HepG2 (cell line): ENCODE data around the gene HOXD8. TPM values are rescaled to one million over a fixed set of nuclear protein-coding genes. Genes with fewer than 3 reads are reported as not detected.

Experiments used
- CENPT ChIP-seq: sonication (generic); formaldehyde crosslinking; IDR thresholded peaks from 2 replicates; pipeline ENCODE4 v1.8.0; 2022; ENCODE audit warnings: low read depth, mild to moderate bottlenecking, moderate library complexity, missing genetic modification reagents
- DMTF1 ChIP-seq: sonication (generic); formaldehyde crosslinking; IDR thresholded peaks from 2 replicates; pipeline ENCODE4 v1.4.0; 2020; ENCODE audit warnings: mild to moderate bottlenecking, missing genetic modification reagents
- DZIP1 ChIP-seq: sonication (generic); formaldehyde crosslinking; IDR thresholded peaks from 2 replicates; pipeline ENCODE4 v1.5.0; 2020; ENCODE audit warnings: mild to moderate bottlenecking, missing genetic modification reagents
- GABPB1 ChIP-seq: IDR thresholded peaks from 2 replicates; pipeline ENCODE4 v1.6.1; 2016; ENCODE audit warnings: mild to moderate bottlenecking, missing genetic modification reagents, moderate library complexity, missing compliant biosample characterization
- GLMP ChIP-seq: sonication (generic); formaldehyde crosslinking; IDR thresholded peaks from 2 replicates; pipeline ENCODE4 v1.9.0; 2021; ENCODE audit warnings: missing genetic modification reagents, mild to moderate bottlenecking, borderline replicate concordance
- HOXA9 ChIP-seq: sonication (generic); formaldehyde crosslinking; IDR thresholded peaks from 2 replicates; pipeline ENCODE4 v1.8.1; 2022; ENCODE audit warnings: missing genetic modification reagents, mild to moderate bottlenecking, moderate library complexity, borderline replicate concordance
- IRF1 ChIP-seq: sonication (generic); formaldehyde crosslinking; IDR thresholded peaks from 2 replicates; pipeline ENCODE4 v1.4.0; 2020; ENCODE audit warnings: low read depth, mild to moderate bottlenecking, missing genetic modification reagents
- TBX2 ChIP-seq: sonication (generic); formaldehyde crosslinking; IDR thresholded peaks from 2 replicates; pipeline ENCODE4 v1.5.0; 2020; ENCODE audit warnings: missing genetic modification reagents, mild to moderate bottlenecking, borderline replicate concordance
- THAP9 ChIP-seq: sonication (generic); formaldehyde crosslinking; IDR thresholded peaks from 2 replicates; pipeline ENCODE4; 2020; ENCODE audit warnings: missing genetic modification reagents, mild to moderate bottlenecking, borderline replicate concordance
- ZBTB25 ChIP-seq: IDR thresholded peaks from 2 replicates; pipeline ENCODE4 v1.6.1; 2018; ENCODE audit warnings: missing genetic modification reagents
- ZNF550 ChIP-seq: sonication (generic); formaldehyde crosslinking; IDR thresholded peaks from 2 replicates; pipeline ENCODE4 v1.4.0; 2020; ENCODE audit warnings: mild to moderate bottlenecking, missing genetic modification reagents, borderline replicate concordance
- ZNF557 ChIP-seq: sonication (generic); formaldehyde crosslinking; IDR thresholded peaks from 2 replicates; pipeline ENCODE4 v1.4.0; 2020; ENCODE audit warnings: missing genetic modification reagents
- ZNF674 ChIP-seq: sonication (generic); formaldehyde crosslinking; IDR thresholded peaks from 2 replicates; pipeline ENCODE4 v1.5.0; 2020; ENCODE audit warnings: low read depth, mild to moderate bottlenecking, missing genetic modification reagents
- polyA plus RNA-seq, 8 experiments: library from polyadenylated mRNA; depleted of rRNA in 3 of 8; stranded (reverse) in 7 of 8; unstranded in 1 of 8; fragments of >200 nt; fragmentation: Illumina TruSeq in 4 of 8; extraction: Trizol in 4 of 8; gene quantifications; 2 replicates each; pipeline versions ENCODE4 v1.2.1 to v1.2.3, GENCODE V29; 2011 to 2016; ENCODE audit warnings: low read depth in 4 of 8, missing spikeins in 1 of 8, mixed read lengths in 1 of 8; ENCODE audit not compliant: insufficient read depth in 1 of 8
- total RNA-seq, 5 experiments: library from RNA; depleted of rRNA; stranded (reverse); fragments of >200 nt; fragmentation: Illumina TruSeq; extraction: Trizol; gene quantifications; 2 replicates each; pipeline ENCODE4 v1.2.3, GENCODE V29; 2016; ENCODE audit warnings: low read depth in 1 of 5

HOXD8 gene
- total and polyA plus RNA-seq, 2 of the 13 experiments (the other 11 are each of a cell fraction or from before 2014, with no cell fraction given) = not detected

DNA sequence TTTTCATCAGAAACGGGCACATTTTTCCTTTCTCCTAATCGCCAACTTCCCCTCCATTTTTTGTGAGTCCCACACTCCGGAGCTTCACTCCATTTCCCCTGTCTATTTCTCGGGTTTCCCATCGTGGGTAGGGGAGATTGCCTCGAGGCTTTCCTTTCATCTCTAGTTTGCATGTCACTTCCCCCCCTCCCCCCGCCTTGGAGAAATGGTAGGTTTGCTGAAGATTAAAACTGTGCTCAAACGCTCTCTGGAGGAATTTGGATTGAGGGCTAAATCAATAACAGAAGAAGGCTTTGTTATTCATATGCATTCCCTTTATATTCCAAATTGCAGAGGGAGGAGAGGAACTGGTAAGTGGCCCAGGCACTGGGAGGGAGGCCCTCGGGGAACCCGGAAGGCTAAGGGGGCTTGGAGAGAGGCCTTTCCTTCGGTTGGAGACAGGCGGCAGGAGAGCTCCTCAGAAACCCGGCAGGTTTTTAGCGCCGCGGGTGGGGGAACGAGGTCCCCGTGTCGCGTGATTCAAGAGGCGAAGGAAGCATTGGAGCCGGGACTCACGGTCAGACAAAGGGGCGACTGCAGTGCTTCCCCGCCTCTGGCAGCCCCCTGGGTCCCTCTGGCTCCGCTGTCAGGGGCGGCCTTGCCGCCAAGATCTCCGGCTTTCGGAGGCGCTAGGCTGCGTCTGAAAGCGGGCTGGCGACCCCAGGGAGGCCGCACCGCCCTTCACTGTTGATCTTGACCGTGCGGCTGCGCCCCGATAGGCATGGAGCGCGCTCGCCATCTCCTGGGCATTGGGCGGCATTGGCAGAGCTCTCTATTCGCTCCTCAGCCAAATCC, 32.3 kb upstream of the HOXD8 start (continued):
- TF ChIP-seq IRF1 (CRISPR knock-in tag) (no peak), ZNF674 (0 out of 2 replicates have a peak, but pooled peaks have one; percentile 75), ZNF550 (CRISPR knock-in tag) (no peak), DZIP1 (no peak), GABPB1 (CRISPR knock-in tag) (peak; percentile 64; the same call in 1 of the 2 replicates), GLMP (CRISPR knock-in tag) (no peak), DMTF1 (no peak), THAP9 (CRISPR knock-in tag) (no peak; the same call in 1 of the 2 replicates), ZNF557 (CRISPR knock-in tag) (no peak), ZBTB25 (peak; percentile 40; the same call in 1 of the 2 replicates), CENPT (CRISPR knock-in tag) (no peak), TBX2 (CRISPR knock-in tag) (peak; percentile 52; the same call in 1 of the 2 replicates), HOXA9 (CRISPR knock-in tag) (no peak)
